GM21786 (cell line): ENCODE data around the gene PLA2G5.
"Not testable (repeated sequence)": the region's sequence is repeated elsewhere in the genome, so short reads cannot be mapped to it uniquely, and the experiment has no call there.

Experiments used
- ATAC-seq: cut with Tn5 transposase; IDR thresholded peaks from one replicate; pipeline ENCODE4 v1.9.1; 2021; ENCODE audit not compliant: unreplicated experiment

PLA2G5 gene, protein sequence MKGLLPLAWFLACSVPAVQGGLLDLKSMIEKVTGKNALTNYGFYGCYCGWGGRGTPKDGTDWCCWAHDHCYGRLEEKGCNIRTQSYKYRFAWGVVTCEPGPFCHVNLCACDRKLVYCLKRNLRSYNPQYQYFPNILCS

DNA sequence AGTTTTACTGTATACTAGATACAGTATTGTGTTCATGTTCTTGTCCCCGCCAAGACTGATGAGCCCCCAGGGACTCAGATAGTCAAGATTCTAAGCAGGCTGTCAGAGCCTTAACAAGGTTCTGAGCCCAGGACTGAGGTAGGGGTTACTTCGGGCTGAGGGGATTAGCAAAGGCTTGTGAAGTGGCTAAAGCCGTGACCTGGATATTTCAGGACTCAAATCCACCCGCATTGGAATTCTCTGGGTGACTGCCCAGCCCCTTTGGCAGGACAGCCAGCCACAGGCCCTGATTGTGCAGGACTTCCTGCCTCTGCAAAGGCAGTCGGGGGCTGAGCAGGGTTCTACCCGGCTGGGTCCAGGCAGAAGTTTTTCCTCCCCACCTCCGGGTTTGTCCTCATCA lies at the start of gene PLA2G5:
PLA2G5 (plus strand) TSS at position 321 of the 400 bp plus-strand sequence. CDS start 14,637 bp downstream, outside the sequence.
- no peak for ATAC-seq

DNA sequence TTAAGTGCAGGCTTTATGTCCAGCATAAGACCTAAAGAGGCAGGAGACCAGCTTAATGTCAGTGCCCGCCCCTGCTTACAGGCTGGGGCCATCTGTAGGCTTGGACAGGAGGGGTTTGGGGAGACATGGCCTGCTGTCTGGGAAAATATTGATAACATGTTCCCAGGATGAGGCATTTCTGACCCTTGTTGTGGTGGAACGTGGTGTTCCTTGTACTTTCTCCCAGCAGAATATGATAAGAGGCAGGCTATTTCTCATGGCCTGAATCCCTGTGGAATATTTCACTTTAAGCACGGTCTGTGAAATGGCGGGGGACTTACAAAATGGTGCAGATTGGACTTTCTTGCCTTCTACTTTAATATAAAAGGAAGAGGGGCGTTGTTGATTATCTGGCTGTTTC lies 41.9 kb upstream of the PLA2G5 start:
- no peak for ATAC-seq

DNA sequence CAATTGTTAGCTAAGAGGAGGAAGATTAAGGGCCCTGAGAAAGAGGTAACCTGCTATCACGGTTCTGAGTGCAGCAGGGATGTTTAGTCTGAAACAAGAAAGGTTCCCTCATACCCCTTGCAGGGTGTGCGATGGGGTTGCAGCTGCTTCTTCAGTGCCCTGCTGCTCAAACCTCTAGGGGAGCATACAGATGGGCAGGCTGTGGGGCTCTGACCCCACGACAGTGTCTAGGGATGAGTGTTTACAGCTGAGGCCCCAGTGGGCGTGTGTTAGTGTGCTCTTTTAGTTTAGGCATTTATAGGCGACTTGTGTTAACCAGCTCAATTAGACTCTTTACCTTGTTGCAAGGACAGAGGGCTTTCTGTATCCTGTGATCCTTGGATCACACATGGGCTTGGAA lies 41.3 kb upstream of the PLA2G5 start:
- no peak for ATAC-seq

DNA sequence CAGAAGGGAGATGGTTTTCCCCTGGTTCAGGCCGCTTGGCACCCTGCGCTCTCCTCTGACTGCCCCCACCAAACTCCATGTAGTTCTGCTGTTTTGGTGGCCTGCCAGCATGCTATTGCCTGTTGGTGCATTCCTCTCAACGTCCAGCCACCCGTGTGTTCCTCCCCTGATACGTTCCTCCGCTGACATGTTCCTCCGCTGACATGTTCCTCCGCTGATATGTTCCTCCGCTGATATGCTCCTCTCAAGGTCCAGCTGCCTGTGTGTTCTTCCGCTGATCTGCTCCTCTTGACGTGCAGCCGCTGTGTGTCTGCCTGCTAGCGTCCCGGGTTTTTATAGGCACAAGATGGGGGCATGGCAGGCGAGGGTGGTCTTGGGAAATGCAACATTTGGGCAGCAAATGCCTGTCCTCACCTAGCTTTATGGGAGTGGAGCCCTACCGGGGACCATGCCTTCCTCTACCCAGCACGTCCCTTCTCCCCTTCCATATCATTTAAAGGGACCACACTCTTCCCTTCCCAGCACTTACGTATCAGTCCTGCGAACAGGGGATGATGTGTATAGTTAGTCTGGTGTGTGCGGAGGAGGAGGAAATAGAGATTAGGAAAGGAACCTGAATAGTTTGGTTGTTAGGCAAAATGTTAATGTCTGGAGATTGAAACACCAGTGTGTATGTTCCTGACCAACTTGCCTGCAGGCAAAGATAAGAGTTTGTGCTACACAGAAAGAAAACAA lies 40.6 kb upstream of the PLA2G5 start:
- ATAC-seq = no peak

DNA sequence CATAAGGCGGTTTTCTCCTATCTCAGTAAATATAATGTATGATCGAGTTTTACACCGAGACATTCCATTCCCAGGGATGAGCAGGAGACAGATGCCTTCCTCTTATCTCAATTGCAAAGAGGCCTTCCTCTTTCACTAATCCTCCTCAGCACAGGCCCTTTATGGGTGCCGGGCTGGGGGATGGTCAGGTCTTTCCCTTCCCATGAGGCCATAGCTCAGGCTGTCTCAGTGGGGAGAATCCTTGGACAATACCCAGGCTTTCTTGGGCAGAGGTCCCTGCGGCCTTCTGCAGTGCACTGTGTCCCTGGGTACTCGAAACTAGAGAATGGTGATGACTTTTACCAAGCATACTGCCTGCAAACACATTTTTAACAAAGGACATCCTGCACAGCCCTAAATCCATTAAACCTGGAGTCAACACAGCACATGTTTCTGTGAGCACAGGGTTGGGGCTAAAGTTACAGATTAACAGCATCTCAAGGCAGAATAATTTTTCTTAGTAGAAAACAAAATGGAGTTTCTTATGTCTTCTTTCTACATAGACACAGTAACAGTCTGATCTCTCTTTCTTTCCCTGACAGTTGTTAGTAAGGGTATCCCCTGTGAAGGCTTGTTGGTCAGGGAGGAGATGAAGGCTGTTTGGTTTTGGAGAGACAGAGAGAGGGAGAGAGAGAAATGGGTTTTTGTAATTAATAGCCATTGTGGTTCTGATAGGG lies 39.4 kb upstream of the PLA2G5 start:
- not testable (repeated sequence) for ATAC-seq

DNA sequence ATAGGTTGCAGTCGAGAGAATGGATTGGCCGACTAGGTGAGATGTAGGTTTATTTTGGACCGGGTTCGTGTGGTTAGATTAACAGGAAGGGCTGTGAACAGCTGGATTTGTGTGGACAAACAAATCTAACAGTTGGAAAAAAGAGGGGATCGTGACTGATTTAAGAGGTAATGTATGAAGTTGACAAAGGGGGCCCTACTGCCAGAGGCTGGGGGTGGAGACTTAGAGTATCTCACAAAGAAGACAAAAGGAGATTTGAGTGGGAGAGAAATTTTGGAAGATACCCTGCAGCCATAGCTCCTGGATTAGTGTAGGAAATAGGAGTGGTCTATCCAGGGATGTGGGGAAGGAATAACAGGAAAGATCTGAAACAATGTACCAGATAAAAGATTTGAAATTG lies 38.8 kb upstream of the PLA2G5 start:
- no peak for ATAC-seq

DNA sequence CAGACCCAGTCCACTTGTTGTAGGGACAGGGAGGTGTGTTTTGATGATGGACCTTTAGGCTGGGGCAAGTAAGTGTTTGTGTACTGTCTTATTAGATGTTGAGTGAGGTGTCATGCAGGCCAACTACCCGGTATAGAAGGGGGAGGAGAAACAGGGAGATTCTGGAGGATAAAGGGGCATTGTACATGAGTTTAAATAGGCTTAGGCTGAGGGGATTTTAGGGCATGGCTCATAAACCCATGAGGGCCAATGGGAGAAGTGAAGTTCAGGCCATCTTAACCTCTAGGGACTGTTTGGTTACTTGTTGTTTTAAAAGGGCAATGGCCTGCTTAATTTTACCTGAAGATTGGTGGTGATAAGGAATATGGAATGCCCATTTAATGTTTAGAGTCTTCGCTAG lies 38.2 kb upstream of the PLA2G5 start:
- ATAC-seq = no peak

DNA sequence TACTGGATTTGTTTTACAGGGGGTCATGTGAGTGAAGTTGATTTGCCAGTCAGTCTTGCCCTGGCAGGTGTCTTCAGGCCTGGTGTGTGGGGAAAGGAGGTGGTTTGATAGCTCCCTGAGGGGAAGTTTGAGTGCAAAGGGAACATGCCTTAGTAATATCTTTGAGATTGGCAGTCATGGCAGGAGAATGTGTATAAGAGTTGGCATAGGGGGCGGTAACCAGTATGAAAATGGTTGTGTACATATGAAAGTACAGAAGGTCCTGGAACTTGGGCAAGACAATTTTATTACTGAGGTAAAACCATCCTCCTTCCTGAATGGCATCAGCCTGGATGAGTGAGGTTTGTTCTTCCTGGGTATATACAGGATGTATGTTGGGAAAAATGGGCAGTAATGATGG lies 37.6 kb upstream of the PLA2G5 start:
- ATAC-seq = no peak

DNA sequence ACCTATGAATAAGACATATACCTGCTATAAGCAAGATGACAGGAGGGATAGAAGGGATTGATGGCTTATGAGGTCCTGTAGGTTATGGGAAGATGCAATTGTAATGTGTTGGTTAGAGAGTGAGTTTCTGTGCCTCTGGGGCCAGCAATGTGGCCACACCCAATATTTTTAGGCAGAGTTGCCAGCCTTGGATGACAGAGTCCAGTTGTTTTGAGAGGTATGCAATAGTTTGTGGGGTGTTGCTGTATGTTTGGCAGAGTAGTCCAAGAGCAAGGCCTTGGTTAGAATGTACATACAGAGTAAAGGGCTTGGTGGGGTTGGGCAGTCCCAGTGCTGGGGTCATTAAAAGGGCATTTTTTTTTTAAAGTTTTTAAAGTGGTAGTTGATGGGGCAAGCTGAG lies 36.6 kb upstream of the PLA2G5 start:
- no peak for ATAC-seq

DNA sequence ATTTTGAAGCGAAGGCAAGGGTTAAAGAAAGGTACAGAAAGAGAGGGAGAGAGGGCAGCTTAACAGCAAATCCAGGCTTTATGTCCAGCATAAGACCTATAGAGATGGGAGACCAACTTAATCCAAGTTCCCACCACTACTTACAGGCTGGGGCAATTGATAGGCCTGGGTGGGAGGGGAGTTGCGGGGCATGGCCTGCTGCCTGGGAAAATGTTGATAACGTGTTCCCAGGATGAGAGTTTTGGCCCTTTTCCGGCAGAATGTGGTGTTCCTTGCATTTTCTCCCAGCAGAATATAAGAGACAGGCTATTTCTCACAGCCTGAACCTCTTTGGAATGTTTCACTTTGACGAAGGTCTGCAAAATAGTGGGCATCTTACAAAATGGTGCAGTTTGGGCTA lies 34.9 kb upstream of the PLA2G5 start:
- ATAC-seq = no peak

DNA sequence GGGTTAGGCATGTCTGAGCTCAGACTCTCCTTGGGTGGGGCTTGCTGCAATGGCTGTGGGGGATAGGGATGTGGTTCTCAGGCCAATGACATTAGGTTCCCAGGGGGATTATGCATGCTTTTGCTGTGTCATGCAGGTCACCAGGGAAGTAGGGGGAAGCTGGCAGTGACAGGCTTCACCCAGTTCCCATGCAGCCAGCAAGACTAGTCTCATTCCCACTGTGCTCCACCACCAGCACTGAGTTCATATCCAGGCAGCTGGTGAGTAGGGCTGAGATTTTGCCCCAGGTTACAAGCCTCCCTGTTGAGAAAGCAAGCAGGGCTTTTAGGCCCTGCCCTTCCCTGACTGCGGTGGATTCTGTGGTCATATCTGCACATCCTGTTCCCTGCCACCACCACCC lies 32.1 kb upstream of the PLA2G5 start:
- no peak for ATAC-seq

DNA sequence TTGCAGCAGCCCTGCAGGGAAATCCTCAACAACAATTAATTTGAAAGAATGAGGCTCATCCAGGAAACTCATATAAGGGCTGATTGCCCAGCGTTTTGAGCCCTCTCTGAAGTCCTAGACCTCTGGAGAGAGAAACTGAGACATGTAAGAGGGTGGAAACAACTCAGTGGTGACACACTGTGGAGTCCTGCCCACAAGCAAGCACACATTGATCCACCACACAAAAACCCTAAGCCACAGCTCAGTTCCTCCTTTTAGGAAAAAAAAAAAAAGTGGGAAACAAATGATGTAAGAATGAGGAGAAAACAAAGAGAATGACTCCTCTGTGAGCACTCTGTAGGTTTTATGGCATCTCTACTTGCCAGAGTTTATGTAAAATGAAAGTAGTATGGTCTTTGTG lies 22.9 kb upstream of the PLA2G5 start:
- ATAC-seq = no peak

DNA sequence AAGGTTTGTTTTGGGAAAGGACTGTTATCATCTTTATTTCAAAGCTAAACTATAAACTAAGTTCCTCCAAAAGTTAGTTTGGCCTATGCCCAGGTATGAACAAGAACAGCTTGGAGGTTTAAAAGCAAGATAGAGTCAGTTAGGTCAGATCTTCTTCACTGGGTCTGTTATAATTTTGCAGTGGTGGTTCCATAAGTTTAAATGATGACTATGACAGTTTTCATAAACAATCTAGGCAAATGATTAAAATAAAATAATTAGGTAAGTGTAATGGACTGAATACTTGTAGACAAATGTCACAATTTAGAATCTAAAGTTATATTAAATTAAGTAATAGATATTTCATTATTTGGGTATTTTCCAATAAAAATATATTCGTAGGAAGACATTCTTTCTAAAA lies 21.4 kb upstream of the PLA2G5 start:
- no peak for ATAC-seq

DNA sequence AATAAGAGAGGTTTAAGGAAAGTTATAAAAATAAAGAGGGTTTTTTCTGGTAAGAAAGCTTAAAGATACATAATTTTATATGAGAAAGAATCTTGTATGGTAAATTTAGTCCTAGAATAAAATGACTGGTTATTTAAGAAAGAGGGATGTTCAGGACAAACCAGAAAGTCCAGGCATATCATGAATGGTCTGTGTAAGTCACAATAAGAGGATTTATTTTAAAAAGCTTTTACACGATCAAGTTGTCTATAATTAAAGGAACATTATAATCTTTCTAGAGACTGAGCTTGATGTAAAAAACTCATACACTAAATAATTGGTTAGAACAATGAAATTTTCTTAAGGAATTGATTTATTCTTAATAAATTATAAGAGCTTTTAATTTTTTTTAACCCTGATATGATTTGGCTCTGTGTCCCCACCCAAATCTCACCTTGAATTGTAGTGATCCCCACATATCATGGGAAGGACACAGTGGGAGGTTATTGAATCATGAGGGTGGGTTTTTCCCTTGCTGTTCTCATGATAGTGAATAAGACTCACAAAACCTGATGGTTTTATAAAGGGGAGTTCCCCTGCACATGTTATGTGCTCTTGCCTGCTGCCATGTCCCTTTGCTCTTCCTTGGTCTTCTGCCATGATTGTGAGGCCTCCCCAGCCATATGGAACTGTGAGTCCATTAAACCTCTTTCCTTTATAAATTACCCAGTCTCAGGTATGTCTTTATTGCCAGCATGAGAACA lies 20.8 kb upstream of the PLA2G5 start:
- ATAC-seq = not testable (repeated sequence)

DNA sequence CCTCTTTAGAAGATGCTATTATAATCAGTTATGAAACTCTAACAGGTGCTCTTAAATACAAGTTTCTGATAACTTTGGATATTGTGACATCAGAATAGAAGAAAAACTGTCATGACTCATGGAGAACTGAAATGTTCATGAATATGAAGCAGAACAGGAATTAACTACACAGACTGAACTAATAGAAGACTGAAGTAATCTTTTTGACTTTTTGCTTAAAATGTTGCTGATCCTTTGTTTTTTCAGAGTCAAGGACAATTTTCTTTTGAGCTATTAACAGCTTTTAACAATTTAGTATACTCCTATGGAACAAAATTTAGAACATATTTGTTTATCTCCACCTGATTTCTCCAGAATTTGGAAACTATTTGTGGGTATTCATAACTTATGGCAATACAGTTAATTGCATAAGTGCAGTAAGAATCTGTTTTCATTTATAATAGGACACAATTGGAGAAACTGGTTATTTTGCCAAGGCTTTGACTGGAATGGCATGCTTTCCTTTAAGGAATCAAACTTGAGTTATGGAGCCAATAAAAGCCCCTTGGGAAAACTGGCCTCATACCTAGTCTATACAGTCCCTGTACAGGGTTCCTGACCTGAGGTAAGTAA lies 18.7 kb upstream of the PLA2G5 start:
- no peak for ATAC-seq

DNA sequence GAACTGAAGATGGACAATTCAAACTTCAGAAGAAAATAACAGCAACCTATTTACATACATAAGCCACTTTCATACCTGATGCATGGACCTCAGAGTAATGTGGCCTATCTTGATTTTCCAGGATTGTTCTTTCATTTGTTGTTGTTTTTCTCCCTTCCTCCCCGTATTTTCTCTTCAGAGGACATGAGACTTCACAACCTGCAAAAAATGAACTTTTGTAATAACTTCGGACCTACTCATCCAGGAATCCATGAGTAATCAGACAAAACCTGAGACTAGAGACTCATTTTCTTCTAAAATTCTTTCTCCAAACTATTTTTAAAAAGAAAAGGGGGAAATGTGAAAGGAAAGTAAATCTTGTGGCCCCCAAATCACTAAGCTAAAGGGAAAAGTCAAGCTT lies 17.6 kb upstream of the PLA2G5 start:
- ATAC-seq = no peak

DNA sequence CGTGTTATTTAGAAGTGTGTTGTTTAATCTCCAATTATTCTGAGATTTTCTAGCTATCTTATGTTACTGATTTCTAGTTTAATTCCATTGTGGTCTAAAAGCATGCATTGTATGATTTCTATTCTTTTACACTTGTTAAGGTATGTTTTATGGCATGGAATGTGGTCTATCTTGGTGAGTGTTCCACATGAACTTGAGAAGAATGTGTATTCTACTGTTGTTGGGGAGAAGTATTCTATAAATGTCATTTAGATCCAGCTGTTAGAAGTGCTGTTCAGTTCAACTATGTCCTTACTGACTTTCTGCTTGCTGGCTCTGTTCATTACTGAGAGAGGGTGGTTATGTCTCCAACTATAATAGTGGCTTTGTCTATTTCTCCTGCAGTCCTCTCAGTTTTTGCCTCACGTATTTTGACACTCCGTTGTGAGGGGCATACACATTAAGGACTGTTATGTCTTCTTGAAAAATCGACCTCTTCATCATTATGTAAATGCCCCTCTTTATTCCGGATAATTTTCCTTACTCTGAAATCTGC lies 12.0 kb upstream of the PLA2G5 start:
- no peak for ATAC-seq

DNA sequence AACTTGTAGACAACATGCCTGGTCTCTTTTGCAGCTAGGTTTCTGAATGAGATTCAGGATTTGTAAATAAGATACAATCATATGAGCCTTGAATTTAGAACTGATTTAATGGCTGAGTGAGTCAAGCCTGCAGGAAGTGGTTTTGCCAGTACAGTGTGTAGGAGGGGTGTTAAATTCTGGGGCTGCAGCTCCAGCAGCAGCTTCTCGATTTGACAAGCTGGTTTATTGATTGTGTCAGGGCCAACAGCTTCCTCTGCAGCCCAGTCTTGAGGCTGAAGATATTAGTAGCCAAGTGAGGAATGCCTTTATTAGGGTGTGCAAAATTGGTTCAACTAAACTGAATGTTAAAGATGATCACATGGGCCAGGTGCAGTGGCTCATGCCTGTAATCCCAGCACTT lies 11.5 kb upstream of the PLA2G5 start:
- ATAC-seq = no peak

DNA sequence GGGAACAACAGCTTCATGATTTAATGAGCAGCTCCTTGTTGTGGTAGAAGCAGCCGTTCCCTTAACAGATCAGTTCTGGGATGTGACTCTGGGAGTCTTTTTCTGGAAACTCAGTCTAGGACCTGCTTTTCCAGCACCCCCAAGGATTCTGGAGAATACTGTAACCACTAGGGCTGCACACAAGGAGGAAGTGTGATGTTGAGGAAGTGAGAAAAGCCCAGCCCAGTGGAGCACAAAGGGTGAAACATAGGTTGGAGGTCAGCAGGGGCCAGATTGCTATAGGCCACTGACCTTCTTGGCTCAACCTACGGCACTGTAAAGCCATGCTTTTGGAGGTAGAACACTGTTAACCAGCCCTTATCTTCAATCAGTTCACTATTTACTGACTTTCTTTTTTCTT lies 10.1 kb upstream of the PLA2G5 start:
- no peak for ATAC-seq

DNA sequence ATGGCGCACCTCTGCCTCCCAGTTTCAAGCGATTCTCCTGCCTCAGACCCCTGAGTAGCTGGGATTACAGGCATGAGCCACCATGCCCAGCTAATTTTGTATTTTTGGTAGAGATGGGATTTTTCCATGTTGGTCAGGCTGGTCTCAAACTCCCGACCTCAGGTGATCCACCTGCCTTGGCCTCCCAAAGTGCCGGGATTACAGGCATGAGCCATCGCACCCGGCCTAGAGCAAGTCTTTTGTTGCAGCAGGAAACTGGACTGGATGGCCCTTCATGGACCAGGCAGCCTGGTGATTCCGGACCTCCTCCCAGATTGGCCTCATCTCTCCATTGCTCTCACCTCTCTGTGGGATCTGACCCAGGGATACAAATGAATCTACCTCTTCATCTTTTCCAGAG lies 9.2 kb upstream of the PLA2G5 start:
- not testable (repeated sequence) for ATAC-seq

DNA sequence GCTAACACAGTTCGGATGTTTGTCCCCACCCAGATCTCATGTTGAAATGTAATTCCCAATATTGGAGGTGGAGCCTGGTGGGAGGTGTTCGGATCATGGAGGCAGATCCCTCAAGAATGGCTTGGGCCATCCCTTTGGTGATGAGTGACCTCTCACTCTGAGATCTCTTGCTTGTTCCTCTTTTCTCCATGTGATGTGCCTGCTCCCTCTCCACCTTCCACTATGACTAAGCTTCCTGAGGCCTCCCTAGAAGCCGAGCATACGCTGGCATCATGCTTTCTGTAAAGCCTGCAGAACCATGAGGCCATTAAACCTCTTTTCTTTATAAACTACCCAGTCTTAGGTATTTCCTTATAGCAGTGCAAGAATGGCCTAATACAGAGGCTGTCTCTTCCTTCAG lies 8.1 kb upstream of the PLA2G5 start:
- ATAC-seq = no peak
